GM18907 (cell line): ENCODE results near the gene MET.
"Not testable (repeated sequence)": the region's sequence is repeated elsewhere in the genome, so short reads cannot be mapped to it uniquely, and the experiment has no call there.

Experiments
- ATAC-seq: cut with Tn5 transposase; IDR thresholded peaks from one replicate; pipeline ENCODE4 v1.9.1; 2021; ENCODE audit warnings: mild to moderate bottlenecking, moderate library complexity; ENCODE audit not compliant: unreplicated experiment

The MET gene

GRCh38 chr7:116697761-116698160 is 25.8 kb downstream of the MET start:
- no peak for ATAC-seq

GRCh38 chr7:116698396-116698795 is 26.4 kb downstream of the MET start:
- no peak for ATAC-seq

GRCh38 chr7:116698930-116699721 is 27.1 kb downstream of the MET start:
- ATAC-seq = no peak

GRCh38 chr7:116699722-116700120 is 27.7 kb downstream of the MET start:
- no peak for ATAC-seq

GRCh38 chr7:116702046-116702785 is 30.2 kb downstream of the MET start:
- ATAC-seq = no peak

- ATAC-seq = no peak
These were observed 32.7 kb downstream of the MET start for GRCh38 chr7:116704650-116705228.

GRCh38 chr7:116705419-116705818 is 33.4 kb downstream of the MET start:
- no peak for ATAC-seq

GRCh38 chr7:116706668-116707126 is 34.7 kb downstream of the MET start:
- no peak for ATAC-seq

GRCh38 chr7:116707289-116707688 is 35.3 kb downstream of the MET start:
- no peak for ATAC-seq

- ATAC-seq = no peak
These were observed 36.3 kb downstream of the MET start for GRCh38 chr7:116708248-116708647.

GRCh38 chr7:116708861-116709260 is 36.9 kb downstream of the MET start:
- ATAC-seq = no peak

- no peak for ATAC-seq
These were observed 37.3 kb downstream of the MET start for GRCh38 chr7:116709336-116709735.

- ATAC-seq = no peak
These were observed 38.9 kb downstream of the MET start for GRCh38 chr7:116710764-116711452.

- ATAC-seq = no peak
These were observed 39.8 kb downstream of the MET start for GRCh38 chr7:116711790-116712189.

GRCh38 chr7:116713500-116713899 is 41.5 kb downstream of the MET start:
- no peak for ATAC-seq

- ATAC-seq = no peak
These were observed 41.9 kb downstream of the MET start for GRCh38 chr7:116713918-116714317.

- no peak for ATAC-seq
These were observed 43.1 kb downstream of the MET start for GRCh38 chr7:116715077-116715476.

GRCh38 chr7:116717137-116717536 is 45.1 kb downstream of the MET start:
- no peak for ATAC-seq

GRCh38 chr7:116723959-116724529 is 52.0 kb downstream of the MET start:
- ATAC-seq = not testable (repeated sequence)

GRCh38 chr7:116724560-116725231 is 52.7 kb downstream of the MET start:
- ATAC-seq = no peak
